ENCODE results near the gene TAF3. TPM values are rescaled to one million over a fixed set of nuclear protein-coding genes. Genes with fewer than 3 reads are reported as not detected.

Gene TAF3
- total RNA-seq, 1 experiment from 2014 or later = 14.5 TPM

DNA sequence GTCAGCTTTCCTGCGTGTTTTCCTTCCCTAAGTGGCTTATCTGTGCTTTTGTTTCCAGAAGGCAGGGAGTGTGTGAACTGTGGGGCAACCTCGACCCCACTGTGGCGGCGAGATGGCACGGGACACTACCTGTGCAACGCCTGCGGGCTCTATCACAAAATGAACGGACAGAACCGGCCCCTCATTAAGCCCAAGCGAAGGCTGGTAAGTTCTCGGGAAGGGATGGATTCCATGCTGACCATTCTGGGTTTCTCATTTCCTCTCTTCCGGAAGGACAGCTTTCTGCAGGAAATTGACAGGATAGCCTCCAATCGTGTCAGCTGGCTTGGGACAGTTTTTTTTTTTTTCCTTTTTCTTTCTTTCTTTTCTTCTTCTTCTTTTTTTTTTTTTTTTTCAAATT lies 245.6 kb downstream of the TAF3 start:
- Mint-ChIP-seq H3K27me3 (ENCODE audit: unreplicated experiment) (no peaks in the 10 kb centered on the region), H3K36me3 (ENCODE audit: insufficient read depth, unreplicated experiment) (peaks cover 16% of the 10 kb centered on the region), H3K4me1 (ENCODE audit: low read depth, unreplicated experiment) (no peaks in the 10 kb centered on the region), H3K27ac (ENCODE audit: unreplicated experiment) (no peak overlapping the region), H3K4me3 (ENCODE audit: low read depth, unreplicated experiment) (no peak overlapping the region), H3K9me3 (ENCODE audit: low read depth, unreplicated experiment) (no peaks in the 10 kb centered on the region)
- no TSS peak for BruUV-seq (replicated peaks)
- CTCF ChIA-PET = no interaction called here
- intact Hi-C loops (cut with micrococcal nuclease; ENCODE audit: unreplicated experiment) = no loop called here
- TF ChIP-seq, protein P1, sequence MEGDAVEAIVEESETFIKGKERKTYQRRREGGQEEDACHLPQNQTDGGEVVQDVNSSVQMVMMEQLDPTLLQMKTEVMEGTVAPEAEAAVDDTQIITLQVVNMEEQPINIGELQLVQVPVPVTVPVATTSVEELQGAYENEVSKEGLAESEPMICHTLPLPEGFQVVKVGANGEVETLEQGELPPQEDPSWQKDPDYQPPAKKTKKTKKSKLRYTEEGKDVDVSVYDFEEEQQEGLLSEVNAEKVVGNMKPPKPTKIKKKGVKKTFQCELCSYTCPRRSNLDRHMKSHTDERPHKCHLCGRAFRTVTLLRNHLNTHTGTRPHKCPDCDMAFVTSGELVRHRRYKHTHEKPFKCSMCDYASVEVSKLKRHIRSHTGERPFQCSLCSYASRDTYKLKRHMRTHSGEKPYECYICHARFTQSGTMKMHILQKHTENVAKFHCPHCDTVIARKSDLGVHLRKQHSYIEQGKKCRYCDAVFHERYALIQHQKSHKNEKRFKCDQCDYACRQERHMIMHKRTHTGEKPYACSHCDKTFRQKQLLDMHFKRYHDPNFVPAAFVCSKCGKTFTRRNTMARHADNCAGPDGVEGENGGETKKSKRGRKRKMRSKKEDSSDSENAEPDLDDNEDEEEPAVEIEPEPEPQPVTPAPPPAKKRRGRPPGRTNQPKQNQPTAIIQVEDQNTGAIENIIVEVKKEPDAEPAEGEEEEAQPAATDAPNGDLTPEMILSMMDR (IDR thresholded peaks at IDR 0.05; ENCODE audit: unreplicated experiment) = no peak
- no peak for DNase-seq

DNA sequence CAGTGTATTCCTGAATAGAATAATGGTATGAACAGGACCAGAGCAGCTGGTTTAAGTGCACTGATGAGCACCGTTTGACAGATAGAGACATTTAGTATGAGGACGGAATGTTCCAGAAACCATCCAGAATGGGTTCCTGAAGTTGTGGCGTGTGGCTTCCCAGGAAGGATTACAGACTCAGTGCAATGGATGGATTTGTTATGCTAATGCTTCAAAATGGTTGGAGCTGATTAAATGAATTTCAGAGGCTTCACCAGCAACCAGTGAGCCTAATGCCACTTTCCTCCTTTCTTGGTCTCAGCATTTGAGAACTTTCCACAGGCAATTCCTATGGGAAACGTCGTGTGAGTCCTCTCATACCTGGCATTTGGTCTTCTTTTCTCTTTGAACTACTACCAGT lies 246.1 kb downstream of the TAF3 start:
- H3K27me3 Mint-ChIP-seq (ENCODE audit: unreplicated experiment) = no peaks in the 10 kb centered on the region
- no peak for DNase-seq
- CTCF ChIA-PET = no interaction called here
- H3K27ac Mint-ChIP-seq (ENCODE audit: unreplicated experiment) = no peak overlapping the region
- no peaks in the 10 kb centered on the region for H3K9me3 Mint-ChIP-seq (ENCODE audit: low read depth, unreplicated experiment)
- BruUV-seq (replicated peaks) = no TSS peak
- no peaks in the 10 kb centered on the region for H3K4me1 Mint-ChIP-seq (ENCODE audit: low read depth, unreplicated experiment)
- H3K4me3 Mint-ChIP-seq (ENCODE audit: low read depth, unreplicated experiment) = no peak overlapping the region
- TF ChIP-seq, protein P1 (IDR thresholded peaks at IDR 0.05; ENCODE audit: unreplicated experiment) = no peak
- H3K36me3 Mint-ChIP-seq (ENCODE audit: insufficient read depth, unreplicated experiment) = peaks cover 16% of the 10 kb centered on the region
- intact Hi-C loops (cut with micrococcal nuclease; ENCODE audit: unreplicated experiment) = no loop called here

DNA sequence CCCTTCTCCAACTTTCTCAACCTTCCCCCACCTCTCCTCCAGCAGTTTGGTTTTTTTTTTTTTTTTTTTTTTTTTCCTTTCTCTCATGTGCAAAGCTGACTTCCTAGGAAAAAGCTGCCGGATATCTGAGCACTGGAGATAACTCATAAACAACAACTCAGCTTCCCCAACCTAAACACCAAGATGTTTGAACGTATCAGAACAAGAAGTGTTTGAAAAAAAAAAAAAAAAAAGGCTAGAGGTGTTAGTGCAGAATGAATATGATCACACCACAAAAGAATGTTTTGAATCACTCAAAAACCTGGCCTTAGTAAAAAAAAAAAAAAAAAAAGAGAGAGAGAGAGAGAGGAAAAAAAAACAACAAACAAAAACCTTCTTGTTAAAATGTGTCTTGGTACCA lies 247.3 kb downstream of the TAF3 start:
- Mint-ChIP-seq H3K36me3 (ENCODE audit: insufficient read depth, unreplicated experiment) (peaks cover 23% of the 10 kb centered on the region), H3K9me3 (ENCODE audit: low read depth, unreplicated experiment) (no peaks in the 10 kb centered on the region), H3K27me3 (ENCODE audit: unreplicated experiment) (no peaks in the 10 kb centered on the region), H3K4me1 (ENCODE audit: low read depth, unreplicated experiment) (no peaks in the 10 kb centered on the region), H3K4me3 (ENCODE audit: low read depth, unreplicated experiment) (no peak overlapping the region), H3K27ac (ENCODE audit: unreplicated experiment) (no peak overlapping the region)
- DNase-seq = no peak
- intact Hi-C loops (cut with micrococcal nuclease; ENCODE audit: unreplicated experiment) = no loop called here
- TF ChIP-seq, protein P1 (IDR thresholded peaks at IDR 0.05; ENCODE audit: unreplicated experiment) = no peak
- CTCF ChIA-PET = interaction anchor here (0.7 kb wide), 2 partner anchors 291 to 458 kb away, joined by 3 to 4 read pairs; no protein-coding TSS in a partner anchor
- BruUV-seq (replicated peaks) = no TSS peak

DNA sequence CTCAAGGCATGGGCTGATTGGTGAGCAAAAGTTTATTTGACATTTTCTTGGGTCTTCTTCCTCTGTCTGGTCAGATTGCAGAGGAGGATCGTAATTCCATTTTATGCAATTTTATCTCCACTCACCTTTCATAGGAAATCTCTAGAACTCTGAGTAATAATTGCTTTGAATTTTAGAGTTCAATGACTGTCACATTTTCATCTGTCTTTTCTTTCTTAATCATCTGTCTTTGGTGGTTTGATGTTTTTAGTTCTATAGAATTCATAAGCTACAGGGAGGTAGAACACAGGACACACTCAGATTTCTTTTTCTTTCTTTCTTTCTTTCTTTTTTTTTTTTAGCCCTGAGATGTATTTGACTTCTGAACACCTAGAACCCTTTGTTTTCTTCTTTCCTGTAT lies 247.8 kb downstream of the TAF3 start:
- Mint-ChIP-seq H3K4me3 (ENCODE audit: low read depth, unreplicated experiment) (no peak overlapping the region), H3K4me1 (ENCODE audit: low read depth, unreplicated experiment) (no peaks in the 10 kb centered on the region), H3K9me3 (ENCODE audit: low read depth, unreplicated experiment) (no peaks in the 10 kb centered on the region), H3K27ac (ENCODE audit: unreplicated experiment) (no peak overlapping the region), H3K27me3 (ENCODE audit: unreplicated experiment) (no peaks in the 10 kb centered on the region), H3K36me3 (ENCODE audit: insufficient read depth, unreplicated experiment) (peaks cover 23% of the 10 kb centered on the region)
- CTCF ChIA-PET = interaction anchor here (0.7 kb wide), 1 partner anchor 291 kb away, joined by 3 read pairs; no protein-coding TSS in a partner anchor
- TF ChIP-seq, protein P1 (IDR thresholded peaks at IDR 0.05; ENCODE audit: unreplicated experiment) = no peak
- intact Hi-C loops (cut with micrococcal nuclease; ENCODE audit: unreplicated experiment) = no loop called here
- BruUV-seq (replicated peaks) = no TSS peak
- DNase-seq = no peak

Other genes with a start within 250 kb of the TAF3 start
- 2.0 and 5.2 TPM in 2 replicates for gene ITIH5, start 151.5 kb upstream of the TAF3 start, total RNA-seq (2022)
- 1.1 and 1.7 TPM in 2 replicates for gene ITIH2, start 115.2 kb upstream of the TAF3 start, total RNA-seq (2022)
- gene KIN, start 30.5 kb upstream of the TAF3 start, total RNA-seq (2022) = 15.0 and 16.2 TPM in 2 replicates
- gene ATP5F1C, start 30.3 kb upstream of the TAF3 start, total RNA-seq (2022) = 312 and 373 TPM in 2 replicates
- 5.0 and 8.2 TPM in 2 replicates for gene GATA3, start 236.2 kb downstream of the TAF3 start, total RNA-seq (2022)

Data from Calu3 (cell line).